ENCODE measurements around the gene DHX58.

DHX58 gene

GRCh38 chr17:42061646-42062487, 50.6 kb downstream of the DHX58 start:
- Histone ChIP-seq H3K27ac (ENCODE audit: low read depth, low read length) (no peak overlapping the region), H3K27me3 (ENCODE audit: control insufficient read depth, insufficient read depth, low read length) (no peaks in the 10 kb centered on the region), H3K36me3 (ENCODE audit: control insufficient read depth, insufficient read depth, low read length) (no peaks in the 10 kb centered on the region), H3K4me1 (ENCODE audit: control insufficient read depth, insufficient read depth, low read length) (no peaks in the 10 kb centered on the region), H3K9ac (ENCODE audit: low read length) (no peak overlapping the region), H3K4me3 (ENCODE audit: low read length) (no peak overlapping the region)

GRCh38 chr17:42060231-42060630, 52.3 kb downstream of the DHX58 start:
- H3K4me1 ChIP-seq (ENCODE audit: control insufficient read depth, insufficient read depth, low read length): no peaks in the 10 kb centered on the region
- no peaks in the 10 kb centered on the region for H3K36me3 ChIP-seq (ENCODE audit: control insufficient read depth, insufficient read depth, low read length)
- H3K4me3 ChIP-seq (ENCODE audit: low read length): no peak overlapping the region
- no peak overlapping the region for H3K27ac ChIP-seq (ENCODE audit: low read depth, low read length)
- no peak overlapping the region for H3K9ac ChIP-seq (ENCODE audit: low read length)
- peaks cover 3% of the 10 kb centered on the region for H3K27me3 ChIP-seq (ENCODE audit: control insufficient read depth, insufficient read depth, low read length)

GRCh38 chr17:42059815-42060214, 52.7 kb downstream of the DHX58 start:
- Histone ChIP-seq H3K4me3 (ENCODE audit: low read length) (no peak overlapping the region), H3K36me3 (ENCODE audit: control insufficient read depth, insufficient read depth, low read length) (no peaks in the 10 kb centered on the region)

GRCh38 chr17:42058063-42058462, 54.5 kb downstream of the DHX58 start:
- no peaks in the 10 kb centered on the region for H3K36me3 ChIP-seq (ENCODE audit: control insufficient read depth, insufficient read depth, low read length)
- no peak overlapping the region for H3K9ac ChIP-seq (ENCODE audit: low read length)
- H3K4me3 ChIP-seq (ENCODE audit: low read length): no peak overlapping the region
- peaks cover 8% of the 10 kb centered on the region for H3K27me3 ChIP-seq (ENCODE audit: control insufficient read depth, insufficient read depth, low read length)
- H3K4me1 ChIP-seq (ENCODE audit: control insufficient read depth, insufficient read depth, low read length): no peaks in the 10 kb centered on the region
- no peak overlapping the region for H3K27ac ChIP-seq (ENCODE audit: low read depth, low read length)

More at GRCh38 chr17:42059815-42060214, 52.7 kb downstream of the DHX58 start:
- Histone ChIP-seq H3K27ac (ENCODE audit: low read depth, low read length) (no peak overlapping the region), H3K27me3 (ENCODE audit: control insufficient read depth, insufficient read depth, low read length) (peaks cover 4% of the 10 kb centered on the region), H3K4me1 (ENCODE audit: control insufficient read depth, insufficient read depth, low read length) (no peaks in the 10 kb centered on the region), H3K9ac (ENCODE audit: low read length) (no peak overlapping the region)

GRCh38 chr17:42056635-42057034, 55.9 kb downstream of the DHX58 start:
- Histone ChIP-seq H3K27me3 (ENCODE audit: control insufficient read depth, insufficient read depth, low read length) (peaks cover 8% of the 10 kb centered on the region), H3K36me3 (ENCODE audit: control insufficient read depth, insufficient read depth, low read length) (no peaks in the 10 kb centered on the region), H3K4me3 (ENCODE audit: low read length) (no peak overlapping the region), H3K4me1 (ENCODE audit: control insufficient read depth, insufficient read depth, low read length) (no peaks in the 10 kb centered on the region), H3K9ac (ENCODE audit: low read length) (no peak overlapping the region), H3K27ac (ENCODE audit: low read depth, low read length) (no peak overlapping the region)

GRCh38 chr17:42055496-42055895, 57.0 kb downstream of the DHX58 start:
- Histone ChIP-seq H3K9ac (ENCODE audit: low read length) (no peak overlapping the region), H3K4me3 (ENCODE audit: low read length) (no peak overlapping the region), H3K36me3 (ENCODE audit: control insufficient read depth, insufficient read depth, low read length) (no peaks in the 10 kb centered on the region), H3K27ac (ENCODE audit: low read depth, low read length) (no peak overlapping the region), H3K4me1 (ENCODE audit: control insufficient read depth, insufficient read depth, low read length) (no peaks in the 10 kb centered on the region), H3K27me3 (ENCODE audit: control insufficient read depth, insufficient read depth, low read length) (peaks cover 8% of the 10 kb centered on the region)

- no peak overlapping the region for H3K9ac ChIP-seq (ENCODE audit: low read length)
- H3K27ac ChIP-seq (ENCODE audit: low read depth, low read length): no peak overlapping the region
- peaks cover 8% of the 10 kb centered on the region for H3K27me3 ChIP-seq (ENCODE audit: control insufficient read depth, insufficient read depth, low read length)
- no peak overlapping the region for H3K4me3 ChIP-seq (ENCODE audit: low read length)
- no peaks in the 10 kb centered on the region for H3K36me3 ChIP-seq (ENCODE audit: control insufficient read depth, insufficient read depth, low read length)
- no peaks in the 10 kb centered on the region for H3K4me1 ChIP-seq (ENCODE audit: control insufficient read depth, insufficient read depth, low read length)
These were observed 57.5 kb downstream of the DHX58 start for GRCh38 chr17:42055027-42055426.

- H3K27me3 ChIP-seq (ENCODE audit: control insufficient read depth, insufficient read depth, low read length): peaks cover 8% of the 10 kb centered on the region
- H3K4me1 ChIP-seq (ENCODE audit: control insufficient read depth, insufficient read depth, low read length): peaks cover 3% of the 10 kb centered on the region
- H3K9ac ChIP-seq (ENCODE audit: low read length): no peak overlapping the region
These were observed 58.6 kb downstream of the DHX58 start for GRCh38 chr17:42053731-42054500.

GRCh38 chr17:42052346-42052877, 60.1 kb downstream of the DHX58 start:
- Histone ChIP-seq H3K27me3 (ENCODE audit: control insufficient read depth, insufficient read depth, low read length) (peaks cover 8% of the 10 kb centered on the region), H3K4me1 (ENCODE audit: control insufficient read depth, insufficient read depth, low read length) (peaks cover 3% of the 10 kb centered on the region), H3K4me3 (ENCODE audit: low read length) (no peak overlapping the region), H3K36me3 (ENCODE audit: control insufficient read depth, insufficient read depth, low read length) (no peaks in the 10 kb centered on the region), H3K9ac (ENCODE audit: low read length) (no peak overlapping the region), H3K27ac (ENCODE audit: low read depth, low read length) (no peak overlapping the region)

More at GRCh38 chr17:42053731-42054500, 58.6 kb downstream of the DHX58 start:
- H3K27ac ChIP-seq (ENCODE audit: low read depth, low read length): no peak overlapping the region
- H3K36me3 ChIP-seq (ENCODE audit: control insufficient read depth, insufficient read depth, low read length): no peaks in the 10 kb centered on the region
- no peak overlapping the region for H3K4me3 ChIP-seq (ENCODE audit: low read length)

GRCh38 chr17:42051645-42052044, 60.9 kb downstream of the DHX58 start:
- Histone ChIP-seq H3K27me3 (ENCODE audit: control insufficient read depth, insufficient read depth, low read length) (peaks cover 8% of the 10 kb centered on the region), H3K9ac (ENCODE audit: low read length) (no peak overlapping the region), H3K4me3 (ENCODE audit: low read length) (no peak overlapping the region), H3K27ac (ENCODE audit: low read depth, low read length) (no peak overlapping the region), H3K36me3 (ENCODE audit: control insufficient read depth, insufficient read depth, low read length) (no peaks in the 10 kb centered on the region), H3K4me1 (ENCODE audit: control insufficient read depth, insufficient read depth, low read length) (peaks cover 3% of the 10 kb centered on the region)

All from rectal smooth muscle tissue (tissue), 1 donor.